K562 (cell line): ENCODE measurements around the gene CDCA5. TPM values are rescaled to one million over a fixed set of nuclear protein-coding genes. Genes with fewer than 3 reads are reported as not detected.

ENCODE experiments used
- ATAC-seq: fragments of 200-7000 bp; cut with Tn5 transposase; 3 replicates; pipeline ENCODE4 v1.9.1; 2020; ENCODE audit warnings: moderate library complexity
- BruUV-seq: library from RNA; stranded (reverse); fragments of 400-500 nt; replicated peaks from 2 replicates; lab custom pipeline; 2021; lab: Mats Ljungman, UMichigan
- CTCF ChIA-PET: fragments of 300-600 bp; formaldehyde crosslinking; extraction: SDS; loops from one replicate; lab custom pipeline; 2021; ENCODE audit warnings: low intra/inter-chr PET ratio; lab: Yijun Ruan, JAX
- POLR2A ChIA-PET: fragments of 300-600, 350-650 bp; sonication (Branson Sonifier 250); formaldehyde crosslinking; extraction: SDS; loops from one replicate; lab custom pipeline; 2021; ENCODE audit warnings: antibody characterized with exemption, inconsistent platforms; lab: Yijun Ruan, JAX
- DNase-seq, 4 experiments: peaks; one replicate each; pipeline versions ENCODE4 v3.0.0 to v3.0.0-alpha.2; 2011 to 2018; ENCODE audit warnings: low spot score in 3 of 4, mixed read lengths in 3 of 4; ENCODE audit errors: extremely low read depth in 1 of 4
- FAIRE-seq: peaks from 2 replicates; lab custom pipeline; 2011; peaks lifted over from hg19 to GRCh38; lab: Jason Lieb, UNC
- H2AFZ ChIP-seq: 2 replicates; pipeline ENCODE4 v1.6.0; 2011; ENCODE audit warnings: low read depth, low read length, control low read depth, inconsistent platforms
- H3K27ac ChIP-seq: fragments of 200-600 bp; 3 replicates; pipeline ENCODE4 v1.8.0; 2011; ENCODE audit warnings: low read depth, mild to moderate bottlenecking, control low read depth, inconsistent platforms, low read length, moderate library complexity, mixed read lengths; ENCODE audit errors: extremely low read depth
- H3K27me3 ChIP-seq, 2 experiments: fragments of 300-600 bp in 1 of 2; 2 replicates in 1 of 2; 3 replicates in 1 of 2; pipeline versions ENCODE4 v1.6.0 to v1.8.0; 2011; ENCODE audit warnings: inconsistent platforms in 2 of 2, low read length in 2 of 2, mild to moderate bottlenecking in 1 of 2, mixed read lengths in 1 of 2, moderate library complexity in 1 of 2; ENCODE audit not compliant: control insufficient read depth in 2 of 2, insufficient read depth in 2 of 2
- H3K36me3 ChIP-seq: fragments of 300-600 bp; 3 replicates; pipeline ENCODE4 v1.8.0; 2011; ENCODE audit warnings: mild to moderate bottlenecking, low read length, inconsistent platforms; ENCODE audit not compliant: control insufficient read depth, insufficient read depth
- H3K4me1 ChIP-seq, 2 experiments: fragments of 200-600 bp in 1 of 2; replicated peaks in 1 of 2; 2 replicates in 1 of 2; 3 replicates in 1 of 2; pipeline versions ENCODE4 v1.5.1 to v1.8.0; 2011; ENCODE audit warnings: inconsistent platforms in 2 of 2, low read length in 2 of 2, mild to moderate bottlenecking in 1 of 2, mixed read lengths in 1 of 2, moderate library complexity in 1 of 2; ENCODE audit not compliant: control insufficient read depth in 2 of 2, insufficient read depth in 2 of 2
- H3K4me2 ChIP-seq: 2 replicates; pipeline ENCODE4 v1.6.1; 2011; ENCODE audit warnings: low read length, control low read depth, inconsistent platforms, mixed read lengths; ENCODE audit not compliant: insufficient read depth
- H3K4me3 ChIP-seq: fragments of 200-600 bp; sonication (generic), shearing (Covaris generic); 2 replicates; pipeline ENCODE4 v1.5.1; 2016; ENCODE audit warnings: control low read depth, inconsistent platforms
- H3K79me2 ChIP-seq: fragments of 200-600 bp; 3 replicates; pipeline ENCODE4 v1.8.0; 2011; ENCODE audit warnings: low read length, inconsistent platforms; ENCODE audit not compliant: control insufficient read depth, insufficient read depth
- H3K9ac ChIP-seq, 2 experiments: 2 replicates each; pipeline versions ENCODE4 v1.6.0 to v1.6.1; 2011; ENCODE audit warnings: low read depth in 2 of 2, low read length in 2 of 2, control low read depth in 1 of 2, inconsistent platforms in 1 of 2, mild to moderate bottlenecking in 1 of 2, mixed read lengths in 1 of 2; ENCODE audit not compliant: insufficient read depth in 1 of 2
- H3K9me1 ChIP-seq: one replicate; pipeline ENCODE4 v1.6.0; 2011; ENCODE audit warnings: inconsistent platforms, mild to moderate bottlenecking, low read length, moderate library complexity; ENCODE audit not compliant: control insufficient read depth, insufficient read depth
- H3K9me3 ChIP-seq: replicated peaks from 2 replicates; pipeline ENCODE4 v1.5.1; 2011; ENCODE audit warnings: low read depth, low read length, inconsistent platforms; ENCODE audit not compliant: control insufficient read depth, insufficient read depth
- H4K20me1 ChIP-seq: replicated peaks from 2 replicates; pipeline ENCODE4 v1.6.1; 2011; ENCODE audit warnings: low read length, inconsistent platforms, mixed read lengths; ENCODE audit not compliant: control insufficient read depth, insufficient read depth
- BHLHE40 ChIP-seq: IDR thresholded peaks from 2 replicates; pipeline ENCODE4 v1.6.1; 2011; ENCODE audit warnings: low read length, improper control_type of control experiment
- CBX2 ChIP-seq: fragments of 200-600 bp; sonication (generic); IDR thresholded peaks from one replicate; pipeline ENCODE4 v1.6.1; 2012; ENCODE audit warnings: mild to moderate bottlenecking, low read length, inconsistent platforms; ENCODE audit not compliant: insufficient read depth, poor library complexity, severe bottlenecking
- CTCF ChIP-seq, 3 experiments: IDR thresholded peaks in 2 of 3; conservative IDR thresholded peaks in 1 of 3; 2 replicates each; pipeline ENCODE4 v1.5.1; 2011 to 2012; ENCODE audit warnings: low read length in 3 of 3, mild to moderate bottlenecking in 3 of 3, control low read depth in 2 of 3, improper control_type of control experiment in 1 of 3, inconsistent platforms in 1 of 3, low read depth in 1 of 3, mixed read lengths in 1 of 3, moderate library complexity in 1 of 3; ENCODE audit not compliant: insufficient read depth in 2 of 3
- IRF1 ChIP-seq: sonication (generic); formaldehyde crosslinking; IDR thresholded peaks from 2 replicates; pipeline ENCODE4 v1.8.0; 2022; ENCODE audit warnings: missing genetic modification reagents, mild to moderate bottlenecking, borderline replicate concordance
- MECOM ChIP-seq: fragments of 250-450 bp; sonication (Bioruptor Pico); IDR thresholded peaks from 2 replicates; pipeline ENCODE4 v1.8.0; 2022; ENCODE audit warnings: inconsistent platforms
- NR2C2 ChIP-seq, 2 experiments: fragments of 200-800 bp in 1 of 2; sonication (Bioruptor generic) in 1 of 2; sonication (generic) in 1 of 2; formaldehyde crosslinking in 1 of 2; IDR thresholded peaks; 2 replicates each; pipeline versions ENCODE4 v1.6.1 to v1.8.0; 2016 to 2022; ENCODE audit warnings: mild to moderate bottlenecking in 1 of 2, missing compliant biosample characterization in 1 of 2, missing genetic modification characterization in 1 of 2, missing genetic modification reagents in 1 of 2
- POLR2H ChIP-seq: IDR thresholded peaks from 2 replicates; pipeline ENCODE4 v1.6.1; 2016; ENCODE audit warnings: missing genetic modification characterization, low read depth, mild to moderate bottlenecking, control low read depth, missing compliant biosample characterization, moderate library complexity
- PREB ChIP-seq: sonication (generic); formaldehyde crosslinking; IDR thresholded peaks from 2 replicates; pipeline ENCODE4 v1.8.1; 2023; ENCODE audit warnings: mild to moderate bottlenecking, missing genetic modification reagents
- SMARCA5 ChIP-seq: fragments of 450-650 bp; IDR thresholded peaks from 2 replicates; pipeline ENCODE4 v1.6.1; 2016
- STAT5A ChIP-seq: IDR thresholded peaks from 2 replicates; pipeline ENCODE4 v1.6.1; 2012; ENCODE audit warnings: low read length, inconsistent platforms, borderline replicate concordance
- STAT5B ChIP-seq: fragments of 250-450 bp; sonication (Bioruptor Pico); IDR thresholded peaks from 2 replicates; pipeline ENCODE4 v1.8.0; 2021; ENCODE audit warnings: mild to moderate bottlenecking, inconsistent platforms
- UBTF ChIP-seq, 2 experiments: IDR thresholded peaks; 2 replicates each; pipeline ENCODE4 v1.6.1; 2012; ENCODE audit warnings: improper control_type of control experiment in 2 of 2, low read depth in 2 of 2, low read length in 2 of 2, borderline replicate concordance in 1 of 2
- XRCC5 ChIP-seq: fragments of 200-400 bp; formaldehyde crosslinking; IDR thresholded peaks from 2 replicates; pipeline ENCODE4 v1.6.1; 2017; ENCODE audit warnings: low read depth, mild to moderate bottlenecking, low read length
- WGBS: fragments of 100-300 bp; shearing (Covaris generic); methylation state at CpG from one replicate; pipeline ENCODE4 v1.1.6; 2016; ENCODE audit warnings: low coverage, mixed read lengths; ENCODE audit not compliant: insufficient coverage; ENCODE audit errors: missing lambda C conversion rate; 5-methylcytosine and 5-hydroxymethylcytosine counted together
- in situ Hi-C: fragments of 300-500 bp; cut with MboI; formaldehyde crosslinking; loops from 4 replicates; pipeline ENCODE4 v1.15.0; 2018; ENCODE audit warnings: inconsistent platforms, mixed read lengths
- intact Hi-C: fragments of 100-400 bp; cut with micrococcal nuclease; formaldehyde crosslinking; loops from 2 replicates; pipeline ENCODE4 v1.14.2; 2022
- polyA plus RNA-seq, 8 experiments: library from polyadenylated mRNA; depleted of rRNA in 4 of 8; stranded (reverse) in 5 of 8; unstranded in 3 of 8; fragments of >200 nt; fragmentation: Nextera tagmentation in 2 of 8; fragmentation: Illumina TruSeq in 1 of 8; extraction: Ambion mirVana in 2 of 8; extraction: Trizol in 1 of 8; gene quantifications; 2 replicates each; pipeline versions ENCODE4 v1.2.1 to v1.2.3, GENCODE V29; 2011 to 2014; ENCODE audit warnings: inconsistent platforms in 1 of 8, missing spikeins in 1 of 8
- total RNA-seq, 7 experiments: library from RNA; depleted of rRNA in 6 of 7; stranded (reverse); fragments of >200 nt in 6 of 7; fragmentation: Illumina TruSeq in 2 of 7; extraction: Trizol in 2 of 7; gene quantifications; 2 replicates each; pipeline versions ENCODE4 v1.2.1 to v1.2.3, GENCODE V29; 2011 to 2021; ENCODE audit warnings: low replicate concordance in 1 of 7

Gene CDCA5
- total and polyA plus RNA-seq, 9 of the 15 experiments (the other 6 are each of a cell fraction or from before 2014, with no cell fraction given), result 18.9 to 94.3 (median 64.6) TPM

- intact Hi-C loops, result loop anchor here (10.0 kb wide), 2 partner anchors 197 to 233 kb away; partner anchors contain the start of gene CDC42EP2
- no peak for ATAC-seq
- H3K79me2 ChIP-seq, result peaks cover 61% of the 10 kb centered on the region
- TF ChIP-seq IRF1 (CRISPR knock-in tag), result no peak
- no peak for TF ChIP-seq NR2C2 (CRISPR knock-in tag; IDR thresholded peaks at IDR 0.05)
- TF ChIP-seq NR2C2 (tag; IDR thresholded peaks at IDR 0.05), result no peak
- TF ChIP-seq UBTF (IDR thresholded peaks at IDR 0.05; ENCODE audit: borderline replicate concordance in 1 of 2, low read depth in 2 of 2, low read length in 2 of 2), result no peak
- TF ChIP-seq XRCC5, result 0 out of 2 replicates have a peak, but pooled peaks have one; percentile 16
- 0 out of 2 replicates have a peak, but pooled peaks have one; percentile 20 for TF ChIP-seq SMARCA5
- no peak for TF ChIP-seq PREB
- no peak for TF ChIP-seq MECOM (CRISPR knock-in tag)
- no peak for TF ChIP-seq POLR2H
- TF ChIP-seq STAT5A, result no peak
- no peak for TF ChIP-seq BHLHE40
- TF ChIP-seq CBX2, result no peak
- TF ChIP-seq STAT5B, result no peak
- 0 out of 6 replicates have a peak, but pooled peaks of 1 of the 3 experiments have one; percentile 6 for TF ChIP-seq CTCF (IDR thresholded peaks at IDR 0.05 in 2 of 3, conservative IDR thresholded peaks at IDR 0.05 in 1 of 3; ENCODE audit: insufficient read depth in 2 of 3, low read depth in 1 of 3, low read length in 3 of 3)
Observed at GRCh38 chr11:65118097-65118837, 34.4 kb upstream of the CDCA5 start.

More at GRCh38 chr11:65118097-65118837, 34.4 kb upstream of the CDCA5 start:
- no peaks in the 10 kb centered on the region for H3K9me3 ChIP-seq
- in situ Hi-C loops, result no loop called here
- H3K4me2 ChIP-seq, result peak overlapping the region; percentile 15; the same call in 1 of the 2 replicates
- H3K9me1 ChIP-seq, result no peaks in the 10 kb centered on the region
- no peaks in the 10 kb centered on the region for H4K20me1 ChIP-seq
- 0 out of 3 replicates have a peak overlapping the region, but pooled peaks have one; percentile 16 for H3K27ac ChIP-seq
- peak in 1 of 4 experiments; percentile 4 for DNase-seq
- no peak overlapping the region for H3K4me3 ChIP-seq
- FAIRE-seq, result no peak
- no peak overlapping the region for H2AFZ ChIP-seq
- no peaks in the 10 kb centered on the region for H3K27me3 ChIP-seq
- peaks cover 28 to 35% of the 10 kb centered on the region in 2 experiments for H3K4me1 ChIP-seq
- POLR2A ChIA-PET, result interaction anchor here (0.6 to 9.5 kb wide), 21 partner anchors 10 to 353 kb away, joined by 3 to 182 read pairs (median 4); partner anchors contain the start of genes CAPN1, DPF2, SPDYC and SYVN1
- H3K9ac ChIP-seq, result no peak overlapping the region; a peak in 1 of 4 replicates
- no TSS peak for BruUV-seq
- WGBS, result 69% methylated on average over 18 of the region's 18 CpGs
- CTCF ChIA-PET, result interaction anchor here (0.6 to 1.9 kb wide), 4 partner anchors 104 to 332 kb away, joined by 3 to 7 read pairs (median 4); partner anchors contain the start of gene ARL2
- peaks cover 61% of the 10 kb centered on the region for H3K36me3 ChIP-seq
